DMS79 (cell line): ENCODE measurements around the gene ZNF385C.

Experiments
- DNase-seq: peaks from one replicate; lab custom pipeline; 2025; lab: John Stamatoyannopoulos, UW

Gene ZNF385C

GRCh38 chr17:42077755-42078154 lies 20.5 kb downstream of the ZNF385C start:
- DNase-seq, result no peak

DNA sequence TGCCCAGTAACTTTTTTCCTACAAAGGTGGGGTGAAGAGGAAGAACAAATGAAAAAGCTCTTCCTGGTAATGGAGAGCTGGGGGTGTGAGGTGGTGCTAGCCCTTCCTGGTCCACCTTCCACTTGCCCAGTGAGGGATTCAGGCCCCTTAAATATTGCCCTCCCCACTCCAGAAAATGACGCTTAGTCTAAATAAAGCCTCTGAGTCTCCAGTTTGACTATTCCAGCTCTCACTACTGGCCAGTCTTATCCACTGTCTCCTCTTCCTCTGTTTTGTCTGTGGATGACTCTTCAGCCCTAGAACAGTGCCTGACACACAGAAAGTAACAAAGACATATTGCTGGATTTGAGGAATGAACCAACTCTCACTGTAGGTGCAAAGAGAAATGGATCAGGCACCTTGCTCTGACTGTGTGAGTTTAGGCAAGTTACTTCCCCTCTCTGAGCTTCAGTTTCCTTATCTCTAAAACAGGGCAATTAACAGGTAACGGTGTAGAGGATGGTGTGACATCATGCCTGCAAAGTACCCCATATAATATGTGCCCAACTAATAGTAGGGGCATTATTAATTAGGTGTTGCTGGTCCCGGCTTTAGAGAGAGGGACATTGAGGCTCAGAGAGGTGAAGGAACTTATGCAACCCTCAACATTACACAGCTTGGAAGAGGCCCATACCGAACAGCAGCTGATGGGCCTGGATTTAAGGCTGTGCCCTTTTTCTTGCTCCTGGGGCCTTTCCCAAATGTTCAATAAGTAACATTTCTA lies 21.3 kb downstream of the ZNF385C start:
- no peak for DNase-seq

- no peak for DNase-seq
These were observed 22.5 kb downstream of the ZNF385C start for GRCh38 chr17:42075789-42076188.

GRCh38 chr17:42072323-42073187 lies 25.7 kb downstream of the ZNF385C start:
- no peak for DNase-seq

GRCh38 chr17:42071810-42072209 lies 26.5 kb downstream of the ZNF385C start:
- DNase-seq, result no peak

- no peak for DNase-seq
These were observed 29.3 kb downstream of the ZNF385C start for GRCh38 chr17:42068979-42069378.

DNA sequence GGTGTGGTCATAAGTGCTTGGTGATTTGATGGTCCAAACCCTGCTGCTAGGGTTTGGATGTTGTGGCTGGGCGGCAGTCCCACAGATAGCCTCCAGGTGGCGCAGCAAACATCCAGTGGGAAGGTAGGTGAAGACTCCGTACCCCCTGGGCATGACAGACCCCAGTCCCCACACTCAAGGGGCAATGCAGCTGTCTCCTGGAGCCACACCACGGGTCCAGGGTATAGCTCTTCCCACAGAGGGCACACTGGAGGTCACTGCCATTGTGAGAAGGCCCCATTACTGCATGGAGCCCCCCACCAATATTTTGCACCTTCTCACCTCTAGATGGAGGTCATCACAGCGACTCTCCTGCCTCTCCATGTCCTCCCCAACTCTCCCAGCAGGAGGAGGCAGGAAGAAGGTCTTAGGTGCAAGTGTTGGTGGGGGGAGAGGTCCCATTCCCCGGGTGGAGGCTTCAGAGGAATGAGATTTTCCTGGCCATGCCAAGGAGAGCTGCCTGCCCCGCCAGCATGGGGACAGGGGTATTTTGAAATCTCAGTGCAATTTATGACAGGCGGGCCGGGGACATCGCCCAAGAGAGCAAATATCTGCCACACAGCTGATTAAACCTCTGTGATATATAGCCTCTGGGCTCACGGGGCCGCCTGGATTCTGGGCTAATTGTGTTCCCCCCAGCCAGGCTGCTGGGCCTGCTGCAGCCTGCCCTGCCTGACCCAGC lies 30.7 kb downstream of the ZNF385C start:
- no peak for DNase-seq

DNA sequence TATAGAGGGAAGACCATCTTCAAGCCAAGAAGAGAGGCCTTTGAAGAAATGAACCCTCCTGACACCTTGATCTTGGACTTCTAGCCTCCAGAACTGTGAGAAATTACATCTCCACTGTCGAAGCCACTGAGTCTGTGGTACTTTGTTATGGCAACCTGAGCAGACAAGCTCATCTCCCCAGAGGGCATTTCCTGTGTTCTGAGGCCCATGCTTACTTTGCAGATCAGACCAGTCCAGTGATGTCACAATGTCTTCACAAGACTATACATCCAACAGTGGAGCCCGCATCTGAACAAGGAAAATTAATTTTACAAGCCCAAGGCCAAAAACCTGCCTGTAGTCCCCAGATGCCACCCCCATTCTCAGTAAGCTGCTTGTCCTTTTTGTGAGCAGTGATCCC lies 33.1 kb downstream of the ZNF385C start:
- DNase-seq, result no peak

DNA sequence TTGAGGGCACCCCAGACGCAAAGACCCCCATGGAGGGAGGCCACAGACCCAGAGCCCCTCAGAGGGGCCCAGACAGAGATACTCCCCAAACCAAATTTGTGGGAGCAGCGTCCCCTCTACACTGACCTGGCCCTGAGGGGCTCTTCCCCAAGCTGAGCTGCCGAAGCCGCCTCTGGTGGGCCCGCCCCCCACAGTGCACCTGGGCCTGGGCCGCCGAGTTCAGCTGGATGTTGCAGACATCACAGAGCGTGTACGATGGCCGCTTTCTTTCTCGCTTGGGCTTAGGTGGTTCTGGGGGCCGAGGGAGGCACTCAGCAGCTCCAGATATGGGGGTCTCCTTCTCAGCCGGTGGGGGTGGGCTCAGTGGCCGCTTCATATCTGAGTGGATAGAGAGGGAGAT lies 35.6 kb downstream of the ZNF385C start:
- DNase-seq, result no peak

GRCh38 chr17:42061646-42062487 lies 36.4 kb downstream of the ZNF385C start:
- no peak for DNase-seq

GRCh38 chr17:42060231-42060630 lies 38.0 kb downstream of the ZNF385C start:
- no peak for DNase-seq

DNA sequence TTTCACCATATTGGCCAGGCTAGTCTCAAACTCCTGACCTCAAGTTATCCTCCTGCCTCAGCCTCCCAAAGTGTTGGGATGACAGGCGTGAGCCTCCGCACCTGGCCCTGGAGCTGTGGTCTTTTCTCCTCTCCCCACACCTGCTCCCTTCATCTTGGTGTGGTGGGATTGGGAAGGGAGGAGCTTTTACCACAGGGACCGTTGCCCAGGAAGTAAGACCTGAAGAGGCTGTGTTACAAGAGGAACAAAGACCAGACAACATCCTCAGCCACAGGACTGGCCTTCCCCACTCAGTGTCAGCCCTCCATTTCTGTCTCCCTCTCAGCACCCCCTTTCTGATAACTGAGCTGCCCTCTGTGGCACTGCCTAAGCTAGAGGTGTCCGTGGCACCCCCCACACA lies 38.5 kb downstream of the ZNF385C start:
- DNase-seq, result no peak

DNA sequence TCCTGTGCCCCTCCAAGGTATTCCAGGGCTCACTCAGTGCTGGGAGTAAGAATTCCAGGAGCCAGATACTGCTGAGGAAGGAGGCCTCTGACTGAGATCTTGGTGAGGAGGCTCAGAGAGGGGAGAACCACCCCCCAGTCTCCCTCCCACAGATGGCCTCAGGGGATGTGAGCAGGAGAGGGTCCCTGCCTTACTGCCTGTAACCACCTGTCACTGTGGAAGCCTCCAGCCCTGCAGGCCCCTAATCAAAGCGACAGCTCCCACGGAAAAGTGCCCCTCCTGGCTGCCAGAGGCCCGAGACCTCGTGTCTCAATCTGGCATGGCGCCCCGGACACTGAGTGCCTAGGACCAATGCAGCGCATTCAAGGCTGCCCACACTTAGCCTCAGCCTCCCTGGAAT lies 40.2 kb downstream of the ZNF385C start:
- no peak for DNase-seq

- DNase-seq, result no peak
These were observed 41.6 kb downstream of the ZNF385C start for GRCh38 chr17:42056635-42057034.

DNA sequence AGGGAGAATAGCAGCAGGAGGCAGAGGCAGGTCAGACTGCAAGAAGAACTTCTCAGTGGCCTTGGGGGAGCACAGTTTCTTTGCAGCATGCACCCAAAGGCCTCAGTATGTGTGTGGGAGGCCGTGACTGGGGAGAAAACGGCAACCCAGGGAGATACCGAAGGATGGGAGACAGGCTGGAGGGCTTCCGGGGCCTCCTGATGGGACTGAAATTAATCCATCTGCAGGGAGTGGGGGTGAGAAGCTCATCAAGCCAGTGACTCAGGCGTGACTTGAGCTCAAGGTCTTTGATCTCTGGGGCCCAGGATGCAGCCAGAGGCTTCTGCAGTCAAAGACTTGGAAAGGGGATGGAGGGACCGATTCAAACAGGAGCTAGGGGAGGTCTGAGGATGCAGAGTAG lies 42.8 kb downstream of the ZNF385C start:
- DNase-seq, result no peak

DNA sequence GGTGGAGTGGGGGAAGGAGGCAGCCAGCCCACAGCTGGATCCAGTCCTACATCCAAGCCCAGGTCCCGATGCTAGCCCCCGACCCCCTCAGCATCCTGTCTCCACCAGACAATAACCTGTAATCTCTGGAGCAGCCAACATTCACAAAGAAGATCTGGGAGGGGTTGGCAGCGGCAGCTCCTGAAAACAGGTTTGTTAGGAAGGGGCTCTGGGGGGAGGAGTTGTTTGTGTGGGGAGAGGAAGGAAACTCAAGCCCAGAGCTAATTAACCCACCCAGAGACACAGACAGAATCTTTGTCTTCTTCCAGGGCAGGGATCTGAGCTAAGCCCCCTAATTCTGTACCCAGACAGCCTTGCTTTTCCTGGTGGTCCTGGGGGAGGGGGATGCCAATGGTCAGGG lies 43.2 kb downstream of the ZNF385C start:
- DNase-seq, result no peak

DNA sequence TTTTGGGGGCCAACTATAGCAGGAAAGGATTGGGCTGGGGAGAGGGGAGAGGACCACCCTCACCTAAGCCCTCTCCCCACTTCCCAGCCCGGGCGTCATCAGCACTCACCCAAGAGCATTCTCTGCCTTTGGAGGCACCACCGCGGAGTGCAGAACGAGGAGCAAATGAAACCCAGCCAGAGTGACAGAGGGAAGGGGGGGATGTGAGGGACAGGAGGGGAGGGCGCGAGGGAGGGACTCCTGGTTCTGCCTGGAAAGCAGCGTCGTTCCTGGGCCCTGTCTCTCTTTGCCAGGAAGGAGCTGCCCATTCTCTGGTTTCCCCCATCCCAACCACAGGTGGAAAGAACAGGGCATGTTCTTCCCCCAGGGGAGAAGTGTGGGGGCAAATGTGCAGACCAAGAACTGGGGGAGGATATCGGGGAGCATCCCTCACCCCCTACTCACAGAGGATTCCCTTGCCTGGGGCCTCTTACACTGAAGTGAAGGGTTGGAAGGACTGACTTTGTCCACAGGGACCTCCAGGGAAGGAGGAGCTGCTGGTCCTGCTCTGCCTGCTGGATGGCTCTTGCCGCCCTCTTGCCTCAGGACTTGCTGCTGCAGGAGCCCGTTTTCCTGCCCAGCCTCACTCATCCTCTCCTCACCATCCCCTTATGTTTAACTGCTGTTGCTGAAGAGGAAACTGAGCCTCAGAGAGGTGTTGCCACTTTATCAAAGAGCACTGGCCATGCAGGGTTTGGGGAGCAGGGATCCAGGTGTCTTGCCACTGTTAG lies 44.4 kb downstream of the ZNF385C start:
- DNase-seq, result no peak

DNA sequence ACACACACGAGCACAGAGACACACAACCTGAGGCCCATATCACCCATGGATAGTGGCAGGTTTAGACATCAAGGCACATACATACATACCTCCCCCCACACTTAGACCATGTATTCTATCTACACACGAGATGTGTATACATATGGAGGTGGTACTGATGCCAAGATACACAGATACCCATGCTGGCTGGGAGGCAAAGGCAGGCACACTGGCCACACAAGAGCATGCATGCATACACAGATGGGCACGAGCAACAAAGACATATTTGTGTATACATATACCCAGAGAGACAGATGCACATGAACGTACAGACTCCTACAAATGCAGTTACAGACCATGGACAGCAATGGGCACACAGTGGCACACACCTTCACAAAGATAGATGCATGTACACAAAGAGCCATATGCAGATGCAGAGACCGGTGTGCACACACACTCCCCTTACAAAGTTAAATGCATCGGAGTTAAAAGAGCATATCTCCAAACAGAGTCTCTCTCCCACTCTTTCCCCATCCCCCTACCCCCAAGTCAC lies 45.9 kb downstream of the ZNF385C start:
- DNase-seq, result no peak

DNA sequence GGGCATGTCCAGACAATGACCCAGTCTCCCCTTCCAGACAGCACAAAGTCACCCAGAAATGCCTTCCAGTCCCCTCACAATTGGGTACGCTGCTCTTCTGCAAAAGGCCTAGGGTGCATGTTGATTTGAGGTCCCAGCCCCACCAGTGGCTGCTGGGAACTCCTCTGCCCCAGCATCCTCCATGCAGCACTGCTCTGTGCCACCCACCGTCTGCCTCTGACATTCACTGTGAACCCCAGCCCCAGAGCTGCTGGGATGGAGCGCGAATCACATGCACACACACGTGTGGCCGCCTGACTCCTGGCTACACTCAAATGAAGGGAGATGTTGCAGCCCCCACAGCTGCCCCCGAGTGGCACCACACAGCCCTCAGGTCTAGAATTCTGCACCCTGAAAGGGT lies 46.6 kb downstream of the ZNF385C start:
- DNase-seq, result no peak

DNA sequence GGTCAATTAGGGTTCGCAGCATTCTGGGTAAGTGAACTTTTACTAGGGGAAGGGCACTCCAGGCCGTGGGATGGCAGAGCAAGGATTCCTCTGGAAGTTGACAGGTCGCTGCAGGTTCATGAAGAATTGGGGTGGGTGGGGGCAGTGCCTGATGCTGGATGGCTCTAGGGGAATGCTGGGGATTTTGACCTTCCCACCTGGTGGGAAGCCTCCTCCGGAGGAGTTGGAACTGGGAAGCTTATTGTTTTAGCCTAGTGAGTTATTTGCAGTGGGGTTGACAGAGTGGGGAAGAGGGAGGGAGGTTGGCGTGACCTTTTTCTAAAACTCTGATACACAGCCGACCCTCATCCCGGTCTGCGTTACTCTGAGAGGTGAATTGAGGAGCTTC lies 47.3 kb downstream of the ZNF385C start:
- DNase-seq, result no peak
